IgD-negative memory B cell (primary cell): ENCODE results near the gene IGSF21. TPM values are rescaled to one million over a fixed set of nuclear protein-coding genes. Genes with fewer than 3 reads are reported as not detected.

Experiments
- H3K27ac Mint-ChIP-seq, 3 donors: one replicate each; pipeline ENCODE4 v1.8.0; 2020 to 2022; ENCODE audit warnings: mild to moderate bottlenecking in 3 of 3, mixed read lengths in 3 of 3, moderate library complexity in 1 of 3
- H3K27me3 Mint-ChIP-seq: one replicate; pipeline ENCODE4 v1.8.0; 2021; ENCODE audit warnings: mixed read lengths
- H3K36me3 Mint-ChIP-seq: one replicate; pipeline ENCODE4 v1.8.0; 2020; ENCODE audit warnings: mild to moderate bottlenecking, mixed read lengths
- H3K4me1 Mint-ChIP-seq, 3 donors: one replicate each; pipeline ENCODE4 v1.8.0; 2020 to 2022; ENCODE audit warnings: mixed read lengths in 3 of 3, mild to moderate bottlenecking in 1 of 3
- H3K4me3 Mint-ChIP-seq, 4 donors: one replicate each; pipeline ENCODE4 v1.8.0; 2020 to 2022; ENCODE audit warnings: mild to moderate bottlenecking in 4 of 4, mixed read lengths in 4 of 4, moderate library complexity in 3 of 4
- H3K9me3 Mint-ChIP-seq, 3 donors: one replicate each; pipeline ENCODE4 v1.8.0; 2020 to 2021; ENCODE audit warnings: mixed read lengths in 3 of 3, mild to moderate bottlenecking in 1 of 3
- polyA plus RNA-seq: library from polyadenylated mRNA; unstranded; fragments of 300-500 nt; fragmentation: Illumina TruSeq; gene quantifications from one replicate; pipeline ENCODE4 v1.2.3, GENCODE V29; 2021

Gene IGSF21
- polyA plus RNA-seq, 1 donor from 2014 or later, result not detected

DNA sequence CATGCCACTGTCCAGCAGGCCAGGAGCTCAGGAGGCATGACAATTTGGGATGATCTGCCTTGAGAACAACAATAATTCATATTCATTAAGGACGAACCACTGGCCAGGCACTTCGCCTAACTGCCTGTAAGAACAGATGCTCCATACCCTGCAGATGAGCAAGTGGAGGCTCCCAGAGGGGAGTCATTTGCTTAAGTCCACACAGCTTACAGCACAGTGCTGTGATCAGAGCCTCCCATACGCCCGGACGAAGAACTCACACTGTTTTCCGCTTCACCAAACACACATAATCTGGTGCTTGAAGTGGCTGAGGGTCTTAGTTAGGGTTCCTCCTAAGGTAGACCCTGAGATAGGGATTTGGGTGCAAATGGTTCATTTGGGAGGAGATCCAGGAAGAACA lies 279.7 kb downstream of the IGSF21 start:
- Mint-ChIP-seq H3K36me3 (no peaks in the 10 kb centered on the region), H3K4me1 (peaks cover 0 to 2% (median 0%) of the 10 kb centered on the region in 3 donors), H3K27me3 (peaks cover 23% of the 10 kb centered on the region), H3K27ac (no peak overlapping the region), H3K9me3 (no peaks in the 10 kb centered on the region), H3K4me3 (no peak overlapping the region)

- Mint-ChIP-seq H3K36me3 (no peaks in the 10 kb centered on the region), H3K4me3 (no peak overlapping the region), H3K27me3 (peaks cover 8% of the 10 kb centered on the region), H3K9me3 (no peaks in the 10 kb centered on the region), H3K27ac (no peak overlapping the region), H3K4me1 (no peaks in the 10 kb centered on the region)
Observed at GRCh38 chr1:18390953-18391352, 283.4 kb downstream of the IGSF21 start.

DNA sequence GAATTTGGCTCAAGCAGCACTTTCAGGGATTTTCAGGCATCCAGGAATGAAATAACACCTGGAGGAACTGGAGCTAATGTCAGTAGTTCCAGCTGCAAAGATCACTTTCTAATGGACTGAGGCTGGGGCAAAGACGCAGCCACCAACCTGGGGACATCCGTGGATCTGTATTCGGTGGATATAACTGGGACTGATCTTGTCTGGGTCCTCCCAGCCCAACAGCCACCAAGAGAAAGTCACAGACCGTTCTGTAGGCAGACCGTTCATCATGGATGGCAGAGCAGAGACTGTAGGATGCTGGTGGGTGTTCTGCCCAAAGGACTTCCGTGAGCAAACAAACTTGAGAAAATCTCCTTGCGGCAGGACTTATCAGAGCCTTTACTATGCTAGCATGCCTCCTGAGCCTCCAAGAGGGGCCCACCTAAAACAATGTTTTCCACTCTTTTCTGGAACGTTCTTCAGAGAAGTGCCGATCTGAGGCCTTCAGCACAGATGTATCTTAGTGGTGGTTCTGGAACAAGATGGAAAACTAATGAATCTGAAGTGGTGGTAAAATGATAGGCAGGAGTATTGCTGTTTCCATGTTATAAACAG lies 287.1 kb downstream of the IGSF21 start:
- H3K4me1 Mint-ChIP-seq, result no peaks in the 10 kb centered on the region
- peaks cover 11% of the 10 kb centered on the region for H3K27me3 Mint-ChIP-seq
- H3K9me3 Mint-ChIP-seq, result no peaks in the 10 kb centered on the region
- no peak overlapping the region for H3K4me3 Mint-ChIP-seq
- H3K36me3 Mint-ChIP-seq, result no peaks in the 10 kb centered on the region
- H3K27ac Mint-ChIP-seq, result peak overlapping the region in 1 of 3 donors; percentile 19

DNA sequence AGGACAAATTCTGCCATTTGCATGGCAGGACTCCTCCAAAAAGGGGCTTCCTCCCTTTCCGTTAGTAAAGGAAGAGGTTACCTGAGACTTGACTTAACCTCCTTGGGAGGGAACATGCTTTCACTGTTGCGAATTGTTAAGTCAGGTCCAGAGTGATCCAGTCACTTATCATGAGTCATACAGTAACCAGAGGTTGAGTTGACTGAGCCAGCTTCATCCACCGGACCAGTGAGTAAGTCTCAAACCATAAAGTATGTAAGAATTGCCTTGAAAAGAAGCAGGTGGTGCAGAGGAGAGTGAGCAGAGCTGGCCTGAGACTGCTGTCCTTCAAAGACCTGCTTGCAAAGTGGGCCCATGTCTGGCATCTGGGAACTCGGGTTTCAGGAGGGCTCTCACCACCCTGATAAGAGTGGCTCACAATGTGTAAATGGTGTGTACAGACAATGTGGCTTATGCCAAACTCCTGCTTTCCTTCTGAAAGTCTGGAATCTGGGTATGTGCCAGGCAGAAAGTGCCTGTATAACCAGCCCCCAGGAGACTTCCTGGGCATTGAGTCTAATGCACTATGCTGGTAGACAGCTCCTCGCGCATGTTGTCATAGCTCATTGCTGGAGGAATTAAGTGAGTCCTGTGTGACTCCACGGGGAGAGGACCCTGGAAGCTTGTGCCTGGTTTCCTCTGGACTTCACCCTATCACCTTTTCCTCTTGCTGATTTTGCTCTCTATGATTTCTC lies 288.8 kb downstream of the IGSF21 start:
- no peak overlapping the region for H3K4me3 Mint-ChIP-seq
- H3K27me3 Mint-ChIP-seq, result peaks cover 13% of the 10 kb centered on the region
- H3K4me1 Mint-ChIP-seq, result no peaks in the 10 kb centered on the region
- H3K9me3 Mint-ChIP-seq, result peaks cover 0 to 2% (median 0%) of the 10 kb centered on the region in 3 donors
- H3K36me3 Mint-ChIP-seq, result no peaks in the 10 kb centered on the region
- no peak overlapping the region for H3K27ac Mint-ChIP-seq

DNA sequence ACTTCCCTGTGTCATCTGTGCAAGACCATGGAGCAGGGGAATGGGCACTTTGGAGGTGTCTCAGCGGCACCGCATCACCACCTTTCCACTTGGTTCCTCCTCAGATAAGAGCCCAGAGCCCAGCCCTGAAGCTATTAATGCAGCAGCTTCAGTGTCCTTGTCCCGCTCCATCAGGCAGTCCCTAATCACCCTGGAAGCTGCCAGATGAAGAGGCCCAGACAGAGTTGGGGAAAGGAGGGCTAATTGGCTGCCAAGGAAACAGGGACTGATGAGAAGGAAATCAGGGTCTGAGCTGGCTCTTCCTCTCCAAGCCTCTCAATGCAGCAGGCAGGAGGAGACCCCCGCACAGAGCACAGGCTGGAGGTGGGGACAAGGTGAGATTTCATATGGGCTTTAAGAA lies 290.0 kb downstream of the IGSF21 start:
- Mint-ChIP-seq H3K27ac (no peak overlapping the region), H3K9me3 (peaks cover 0 to 2% (median 0%) of the 10 kb centered on the region in 3 donors), H3K4me3 (no peak overlapping the region), H3K4me1 (no peaks in the 10 kb centered on the region), H3K27me3 (peaks cover 15% of the 10 kb centered on the region), H3K36me3 (no peaks in the 10 kb centered on the region)

GRCh38 chr1:18398791-18399530 lies 291.4 kb downstream of the IGSF21 start:
- Mint-ChIP-seq H3K9me3 (peaks cover 0 to 2% (median 0%) of the 10 kb centered on the region in 3 donors), H3K36me3 (no peaks in the 10 kb centered on the region), H3K4me3 (no peak overlapping the region), H3K27ac (no peak overlapping the region), H3K4me1 (no peaks in the 10 kb centered on the region), H3K27me3 (peaks cover 15% of the 10 kb centered on the region)

GRCh38 chr1:18400347-18401102 lies 292.9 kb downstream of the IGSF21 start:
- Mint-ChIP-seq H3K4me1 (no peaks in the 10 kb centered on the region), H3K27me3 (peaks cover 17% of the 10 kb centered on the region), H3K36me3 (no peaks in the 10 kb centered on the region), H3K27ac (peak overlapping the region in 1 of 3 donors; percentile 20), H3K4me3 (no peak overlapping the region), H3K9me3 (peaks cover 0 to 2% (median 0%) of the 10 kb centered on the region in 3 donors)

- no peaks in the 10 kb centered on the region for H3K36me3 Mint-ChIP-seq
- peaks cover 0 to 2% (median 0%) of the 10 kb centered on the region in 3 donors for H3K9me3 Mint-ChIP-seq
- H3K4me3 Mint-ChIP-seq, result no peak overlapping the region
- peaks cover 17% of the 10 kb centered on the region for H3K27me3 Mint-ChIP-seq
- H3K4me1 Mint-ChIP-seq, result no peaks in the 10 kb centered on the region
- H3K27ac Mint-ChIP-seq, result no peak overlapping the region
Observed at GRCh38 chr1:18401921-18402320, 294.3 kb downstream of the IGSF21 start.

DNA sequence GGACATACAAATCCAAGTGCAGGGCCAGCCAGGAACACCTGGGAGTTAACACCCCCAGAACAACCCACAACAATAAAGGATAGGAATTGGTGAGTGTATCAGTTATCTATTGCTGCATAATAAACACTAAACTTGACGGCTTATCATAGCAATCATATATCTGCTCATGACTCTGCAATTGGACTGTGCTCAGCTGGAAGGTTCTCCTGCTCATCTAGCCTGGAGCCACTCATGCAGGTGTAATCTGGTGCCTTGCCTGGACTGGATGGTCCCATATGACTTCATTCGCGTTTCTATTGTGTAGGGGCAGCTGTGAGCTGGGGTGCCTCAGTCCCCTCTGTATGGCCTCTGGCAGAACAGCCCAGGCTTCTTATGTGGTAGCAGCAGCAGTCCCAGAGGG lies 296.9 kb downstream of the IGSF21 start:
- H3K27ac Mint-ChIP-seq, result no peak overlapping the region

GRCh38 chr1:18407166-18408045 lies 299.8 kb downstream of the IGSF21 start:
- Mint-ChIP-seq H3K27me3 (peaks cover 5% of the 10 kb centered on the region), H3K36me3 (no peaks in the 10 kb centered on the region), H3K9me3 (peaks cover 0 to 9% (median 6%) of the 10 kb centered on the region in 3 donors), H3K4me3 (no peak overlapping the region), H3K27ac (no peak overlapping the region), H3K4me1 (no peaks in the 10 kb centered on the region)

More for the DNA sequence above, 296.9 kb downstream of the IGSF21 start:
- H3K9me3 Mint-ChIP-seq, result peaks cover 0 to 2% (median 0%) of the 10 kb centered on the region in 3 donors
- no peaks in the 10 kb centered on the region for H3K36me3 Mint-ChIP-seq
- H3K4me1 Mint-ChIP-seq, result no peaks in the 10 kb centered on the region
- no peak overlapping the region for H3K4me3 Mint-ChIP-seq
- peaks cover 9% of the 10 kb centered on the region for H3K27me3 Mint-ChIP-seq

GRCh38 chr1:18408656-18409370 lies 301.2 kb downstream of the IGSF21 start:
- H3K9me3 Mint-ChIP-seq, result peaks cover 0 to 9% (median 6%) of the 10 kb centered on the region in 3 donors
- no peaks in the 10 kb centered on the region for H3K4me1 Mint-ChIP-seq
- H3K36me3 Mint-ChIP-seq, result no peaks in the 10 kb centered on the region
- H3K27ac Mint-ChIP-seq, result no peak overlapping the region
- peaks cover 5% of the 10 kb centered on the region for H3K27me3 Mint-ChIP-seq
- peak overlapping the region in 1 of 4 donors; percentile 37 for H3K4me3 Mint-ChIP-seq

- peaks cover 3% of the 10 kb centered on the region for H3K27me3 Mint-ChIP-seq
- H3K9me3 Mint-ChIP-seq, result peaks cover 0 to 9% (median 6%) of the 10 kb centered on the region in 3 donors
- H3K4me1 Mint-ChIP-seq, result no peaks in the 10 kb centered on the region
Observed at GRCh38 chr1:18409609-18410237, 302.1 kb downstream of the IGSF21 start.

GRCh38 chr1:18410407-18410806 lies 302.8 kb downstream of the IGSF21 start:
- no peak overlapping the region for H3K4me3 Mint-ChIP-seq
- H3K27me3 Mint-ChIP-seq, result peaks cover 3% of the 10 kb centered on the region
- no peak overlapping the region for H3K27ac Mint-ChIP-seq
- H3K36me3 Mint-ChIP-seq, result peaks cover 2% of the 10 kb centered on the region
- H3K9me3 Mint-ChIP-seq, result peaks cover 0 to 12% (median 6%) of the 10 kb centered on the region in 3 donors
- no peaks in the 10 kb centered on the region for H3K4me1 Mint-ChIP-seq

More at GRCh38 chr1:18409609-18410237, 302.1 kb downstream of the IGSF21 start:
- Mint-ChIP-seq H3K36me3 (peaks cover 2% of the 10 kb centered on the region), H3K4me3 (no peak overlapping the region), H3K27ac (no peak overlapping the region)
